OCI-LY1 (cell line): Measurements from ENCODE around the gene GON4L.

ENCODE experiments used
- CTCF ChIP-seq: fragments of 200-600 bp; sonication (generic), shearing (Covaris generic); IDR thresholded peaks from 2 replicates; pipeline ENCODE4 v1.5.1; 2017; ENCODE audit warnings: mild to moderate bottlenecking, antibody characterized with exemption, low read length, moderate library complexity, mixed read lengths
- EZH2 ChIP-seq: fragments of 200-600 bp; sonication (generic), shearing (Covaris generic); IDR thresholded peaks from 2 replicates; pipeline ENCODE4 v1.8.0; 2017; ENCODE audit warnings: borderline replicate concordance, mixed run types, mild to moderate bottlenecking, antibody characterized with exemption, low read length, moderate library complexity, mixed read lengths

- TF ChIP-seq EZH2 (no peak), CTCF (no peak)
These were observed 79.4 kb downstream of the GON4L start for GRCh38 chr1:155777582-155777981.
